ENCODE data around the gene WNK2. TPM values are rescaled to one million over a fixed set of nuclear protein-coding genes. Genes with fewer than 3 reads are reported as not detected.

Gene WNK2
- total RNA-seq, 1 donor from 2014 or later: 218 TPM

DNA sequence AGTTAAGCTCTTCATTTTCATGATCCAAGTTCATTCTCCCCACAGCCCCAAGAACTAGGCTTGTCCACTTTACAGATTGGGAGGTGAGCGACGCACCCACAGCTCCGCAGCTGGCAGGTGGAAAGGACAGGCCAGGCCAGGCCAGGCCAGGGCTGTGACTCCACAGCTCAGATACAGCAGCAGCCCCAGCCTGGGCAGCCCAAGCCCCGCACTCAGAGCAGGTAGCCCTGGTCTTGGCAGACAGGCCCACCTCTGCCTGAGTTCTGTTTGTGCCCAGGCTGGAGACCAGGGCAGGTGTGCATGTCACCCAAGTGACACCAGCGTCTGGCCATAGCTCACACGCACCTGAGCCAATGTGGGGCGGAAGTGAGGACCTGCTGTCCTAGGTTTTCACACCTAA lies 124.7 kb downstream of the WNK2 start:
- intact Hi-C loops (cut with micrococcal nuclease): loop anchor here (10.0 kb wide), 1 partner anchor 154 kb away; no protein-coding TSS in a partner anchor
- H3K27ac ChIP-seq (replicated peaks): no peak overlapping the region
- peaks cover 23% of the 10 kb centered on the region for H3K4me1 ChIP-seq
- no peaks in the 10 kb centered on the region for H3K9me3 ChIP-seq (replicated peaks)
- H3K36me3 ChIP-seq: peaks cover 6% of the 10 kb centered on the region
- TF ChIP-seq CTCF (IDR thresholded peaks at IDR 0.05; ENCODE audit: borderline replicate concordance): no peak
- H3K4me3 ChIP-seq: no peak overlapping the region
- no peak for DNase-seq
- H3K27me3 ChIP-seq (ENCODE audit: low read depth): no peaks in the 10 kb centered on the region

GRCh38 chr9:93309889-93310425 lies 126.0 kb downstream of the WNK2 start:
- DNase-seq: no peak
- intact Hi-C loops (cut with micrococcal nuclease): loop anchor here (10.0 kb wide), 1 partner anchor 155 kb away; no protein-coding TSS in a partner anchor
- no peaks in the 10 kb centered on the region for H3K9me3 ChIP-seq (replicated peaks)
- no peaks in the 10 kb centered on the region for H3K27me3 ChIP-seq (ENCODE audit: low read depth)
- peaks cover 10% of the 10 kb centered on the region for H3K4me1 ChIP-seq
- H3K4me3 ChIP-seq: no peak overlapping the region
- no peak for TF ChIP-seq CTCF (IDR thresholded peaks at IDR 0.05; ENCODE audit: borderline replicate concordance)
- H3K36me3 ChIP-seq: peaks cover 6% of the 10 kb centered on the region
- no peak overlapping the region for H3K27ac ChIP-seq (replicated peaks)

GRCh38 chr9:93315118-93315517 lies 131.2 kb downstream of the WNK2 start:
- no peak overlapping the region for H3K4me3 ChIP-seq
- intact Hi-C loops (cut with micrococcal nuclease): no loop called here
- H3K4me1 ChIP-seq: no peaks in the 10 kb centered on the region
- H3K27me3 ChIP-seq (ENCODE audit: low read depth): peaks cover 4% of the 10 kb centered on the region
- TF ChIP-seq CTCF (IDR thresholded peaks at IDR 0.05; ENCODE audit: borderline replicate concordance): no peak
- H3K27ac ChIP-seq (replicated peaks): no peak overlapping the region
- peaks cover 20% of the 10 kb centered on the region for H3K36me3 ChIP-seq
- H3K9me3 ChIP-seq (replicated peaks): no peaks in the 10 kb centered on the region
- DNase-seq: no peak

- DNase-seq: no peak
- H3K27ac ChIP-seq (replicated peaks): no peak overlapping the region
- H3K4me1 ChIP-seq: no peaks in the 10 kb centered on the region
- peaks cover 4% of the 10 kb centered on the region for H3K27me3 ChIP-seq (ENCODE audit: low read depth)
- no peak for TF ChIP-seq CTCF (IDR thresholded peaks at IDR 0.05; ENCODE audit: borderline replicate concordance)
- no peak overlapping the region for H3K4me3 ChIP-seq
- intact Hi-C loops (cut with micrococcal nuclease): no loop called here
- peaks cover 20% of the 10 kb centered on the region for H3K36me3 ChIP-seq
- H3K9me3 ChIP-seq (replicated peaks): no peaks in the 10 kb centered on the region
These were observed 132.0 kb downstream of the WNK2 start for GRCh38 chr9:93315960-93316359.

DNA sequence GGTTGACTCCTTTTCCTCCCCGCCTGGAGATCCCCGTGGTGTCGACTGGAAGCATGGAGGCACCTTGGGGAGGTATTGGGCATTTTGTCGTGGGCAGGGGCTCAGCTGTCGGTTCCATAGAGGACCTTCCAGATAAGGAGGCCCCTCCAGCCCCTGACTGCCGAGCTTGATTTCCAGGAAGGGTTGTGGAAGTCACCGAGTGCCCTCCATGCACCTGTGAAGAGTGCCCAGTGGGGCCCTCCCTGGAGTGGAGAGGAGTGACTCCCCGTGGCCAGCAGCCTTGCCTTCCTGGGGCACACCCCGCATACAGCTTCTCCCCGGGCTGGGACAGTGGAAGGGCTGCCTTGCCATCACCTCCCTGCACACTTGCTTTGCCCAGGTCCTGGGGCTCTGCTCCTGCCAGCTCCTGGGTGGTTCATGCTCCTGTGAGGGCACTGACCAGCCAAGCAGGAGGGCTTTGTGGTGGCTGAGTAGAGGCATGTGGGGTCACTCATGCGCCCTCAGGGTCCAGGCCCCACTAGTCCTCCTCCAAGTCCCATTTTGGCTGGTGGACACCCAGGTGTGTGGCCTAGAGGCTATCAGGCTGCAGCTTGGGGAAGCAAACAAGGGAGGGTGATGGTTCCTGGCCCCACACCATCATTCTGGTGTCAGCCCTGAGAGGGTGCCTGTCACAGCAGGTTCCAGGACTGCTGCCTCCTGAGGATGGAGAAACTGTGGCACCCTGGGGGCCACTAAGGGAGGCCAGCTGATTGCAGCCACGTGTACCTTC lies 133.0 kb downstream of the WNK2 start:
- no peak for TF ChIP-seq CTCF (IDR thresholded peaks at IDR 0.05; ENCODE audit: borderline replicate concordance)

More for the DNA sequence above, 133.0 kb downstream of the WNK2 start:
- Histone ChIP-seq H3K27ac (replicated peaks) (no peak overlapping the region), H3K4me1 (no peaks in the 10 kb centered on the region), H3K4me3 (no peak overlapping the region), H3K9me3 (replicated peaks) (no peaks in the 10 kb centered on the region), H3K36me3 (peaks cover 20% of the 10 kb centered on the region), H3K27me3 (ENCODE audit: low read depth) (peaks cover 4% of the 10 kb centered on the region)
- intact Hi-C loops (cut with micrococcal nuclease): no loop called here
- DNase-seq: no peak

Measured in left ventricle myocardium inferior (tissue), 1 donor.